ENCODE results near the gene AURKA. TPM values are rescaled to one million over a fixed set of nuclear protein-coding genes. Genes with fewer than 3 reads are reported as not detected.

The AURKA gene
- 61.8 TPM for polyA plus RNA-seq (2013, experiment 1 of 2)
- polyA plus RNA-seq (2013, experiment 2 of 2) = 68.8 TPM

DNA sequence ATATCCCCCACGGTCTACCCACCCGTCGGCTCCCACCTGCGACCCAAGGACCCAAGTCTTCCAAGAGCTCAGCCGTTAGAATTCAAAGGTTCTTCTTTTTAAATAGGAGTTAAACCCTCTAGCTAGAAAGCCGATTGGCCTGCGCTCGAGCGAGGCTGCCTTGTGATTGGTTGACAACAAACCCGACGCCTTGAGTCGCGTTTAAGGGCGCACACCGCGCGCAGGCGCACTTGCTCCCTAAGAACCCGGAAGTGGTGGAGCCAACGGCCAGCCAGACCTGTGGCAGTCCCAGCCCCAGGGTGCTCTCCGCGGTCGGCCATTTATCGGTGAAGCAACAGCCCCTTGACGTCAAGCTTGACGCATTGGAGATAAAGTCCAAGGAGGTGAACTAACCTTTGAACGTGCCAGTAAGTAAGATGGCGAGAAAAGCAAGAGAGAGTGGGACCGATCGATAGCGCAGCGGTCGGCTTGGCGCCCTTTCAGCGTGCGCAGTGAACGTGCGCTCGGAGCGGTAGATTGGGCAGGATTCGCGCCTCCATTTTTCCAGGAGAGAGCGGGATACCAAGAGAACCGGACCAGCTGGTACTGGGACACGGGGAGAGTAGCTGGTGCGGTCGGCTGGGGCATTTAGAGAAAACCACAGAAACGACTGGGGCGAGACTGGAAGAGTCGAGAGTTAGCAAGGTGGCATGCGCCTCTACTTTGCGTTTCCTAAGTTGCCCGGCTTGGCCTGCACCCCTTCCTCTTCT is at the start of gene AURKA, which contains the start of gene CSTF1:
Gene AURKA, minus strand, starts transcription at position 84 of the 749 bp plus-strand sequence. CDS start 4,018 bp downstream, outside the sequence.
Gene CSTF1, plus strand, starts transcription at position 514 of the 749 bp plus-strand sequence. CDS start 2,908 bp downstream, outside the sequence.
- Histone ChIP-seq H3K36me3 (ENCODE audit: insufficient read depth, low read length) (peaks cover 68% of the 10 kb centered on the region), H3K9ac (ENCODE audit: low read depth, low read length) (peak within 1 kb of the TSS; percentile 94), H3K9me3 (ENCODE audit: insufficient read depth, low read depth, low read length) (no peaks in the 10 kb centered on the region), H3K4me1 (ENCODE audit: insufficient read depth, low read length) (peaks cover 13% of the 10 kb centered on the region), H3K4me3 (ENCODE audit: low read length) (peak within 1 kb of the TSS; percentile 88), H3K27ac (ENCODE audit: low read depth, low read length) (peak within 1 kb of the TSS; percentile 91), H3K27me3 (ENCODE audit: insufficient read depth, low read length) (no peaks in the 10 kb centered on the region)
- WGBS = under 1% methylated on average over 53 of the region's 53 CpGs

DNA sequence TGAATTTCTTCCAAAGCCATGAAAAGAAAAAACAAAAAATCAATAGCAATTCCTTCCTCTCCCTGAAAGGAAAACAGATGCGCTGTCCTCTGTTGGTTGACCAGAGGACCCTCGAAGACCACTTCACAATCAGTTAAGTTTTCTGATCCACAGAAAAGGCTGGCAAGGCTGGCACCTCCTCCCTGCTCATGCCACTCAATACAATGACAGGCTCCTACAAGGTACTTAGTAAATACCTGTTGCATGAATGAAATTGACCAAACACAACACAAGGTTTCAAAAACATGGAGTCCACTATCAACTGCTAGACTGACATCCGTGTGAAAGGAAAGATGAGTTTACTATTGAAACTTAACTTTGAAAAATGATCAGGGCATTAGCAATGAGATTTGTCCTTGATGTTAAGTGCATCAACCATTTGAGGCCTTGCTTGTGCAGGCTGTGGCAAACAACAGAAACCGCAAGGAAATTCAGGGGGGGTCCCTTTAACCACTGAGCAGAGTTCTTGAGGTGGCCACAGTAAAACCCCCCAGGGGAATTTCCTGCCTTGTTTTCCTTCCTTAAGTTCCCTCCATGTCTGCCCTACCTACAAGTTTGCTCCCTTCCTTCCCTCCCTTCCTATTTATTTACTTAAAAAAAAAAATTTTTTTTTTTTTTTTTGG is 48.5 kb upstream of the AURKA start:
- 95% methylated on average over 4 of the region's 4 CpGs for WGBS

DNA sequence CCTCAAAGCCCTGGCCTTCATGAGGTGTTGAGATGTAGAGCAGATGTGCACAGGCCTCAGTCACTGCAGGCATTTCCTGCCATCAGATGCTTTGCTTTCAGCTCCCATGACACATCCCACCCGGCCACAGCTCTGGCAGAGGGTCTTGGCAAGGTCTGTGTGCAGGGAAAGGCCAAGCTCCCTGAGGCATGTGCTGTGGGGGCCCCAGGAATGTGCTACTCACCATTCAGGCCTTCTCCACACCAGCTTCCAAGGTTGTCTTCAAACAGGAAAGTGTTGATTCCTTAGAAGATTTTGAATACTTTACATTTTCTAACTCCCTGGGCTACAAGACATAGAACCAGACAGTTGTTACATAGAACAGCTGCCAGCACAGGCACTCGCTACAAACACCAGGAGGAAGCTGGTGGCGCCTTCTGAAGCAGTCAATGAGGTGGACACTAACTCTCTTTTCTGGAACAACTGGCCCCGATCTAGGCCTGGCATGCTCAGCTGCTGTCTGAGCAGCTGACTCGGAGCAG is 47.8 kb upstream of the AURKA start:
- no peaks in the 10 kb centered on the region for H3K27me3 ChIP-seq (ENCODE audit: insufficient read depth, low read length)
- H3K9me3 ChIP-seq (ENCODE audit: insufficient read depth, low read depth, low read length) = no peaks in the 10 kb centered on the region
- H3K4me1 ChIP-seq (ENCODE audit: insufficient read depth, low read length) = no peaks in the 10 kb centered on the region
- H3K27ac ChIP-seq (ENCODE audit: low read depth, low read length) = no peak overlapping the region
- no peak overlapping the region for H3K9ac ChIP-seq (ENCODE audit: low read depth, low read length)
- H3K4me3 ChIP-seq (ENCODE audit: low read length) = no peak overlapping the region
- 84% methylated on average over 5 of the region's 5 CpGs for WGBS
- no peaks in the 10 kb centered on the region for H3K36me3 ChIP-seq (ENCODE audit: insufficient read depth, low read length)

More for the DNA sequence above, 48.5 kb upstream of the AURKA start:
- Histone ChIP-seq H3K27ac (ENCODE audit: low read depth, low read length) (no peak overlapping the region), H3K27me3 (ENCODE audit: insufficient read depth, low read length) (no peaks in the 10 kb centered on the region), H3K9ac (ENCODE audit: low read depth, low read length) (no peak overlapping the region), H3K4me1 (ENCODE audit: insufficient read depth, low read length) (no peaks in the 10 kb centered on the region), H3K4me3 (ENCODE audit: low read length) (no peak overlapping the region), H3K36me3 (ENCODE audit: insufficient read depth, low read length) (no peaks in the 10 kb centered on the region), H3K9me3 (ENCODE audit: insufficient read depth, low read depth, low read length) (no peaks in the 10 kb centered on the region)

DNA sequence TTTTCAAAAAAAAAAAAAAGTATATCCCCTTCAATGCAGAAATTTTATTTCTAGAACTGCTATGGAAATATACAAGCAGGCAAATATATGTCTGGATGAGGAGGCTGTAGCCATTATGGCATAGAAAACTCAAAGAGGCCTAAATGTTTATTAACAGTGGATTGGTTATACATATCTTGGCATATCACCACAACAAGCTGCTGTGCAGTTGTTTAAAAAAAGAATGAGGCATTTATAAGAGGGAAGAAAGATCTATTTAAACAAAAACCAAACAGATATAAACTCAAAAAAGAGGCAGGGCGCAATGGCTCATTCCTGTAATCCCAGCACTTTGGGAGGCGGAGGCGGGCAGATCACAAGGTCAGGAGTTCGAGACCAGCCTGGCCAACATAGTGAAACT is 46.3 kb upstream of the AURKA start:
- Histone ChIP-seq H3K4me1 (ENCODE audit: insufficient read depth, low read length) (no peaks in the 10 kb centered on the region), H3K4me3 (ENCODE audit: low read length) (no peak overlapping the region), H3K27me3 (ENCODE audit: insufficient read depth, low read length) (no peaks in the 10 kb centered on the region), H3K9ac (ENCODE audit: low read depth, low read length) (no peak overlapping the region), H3K27ac (ENCODE audit: low read depth, low read length) (no peak overlapping the region), H3K36me3 (ENCODE audit: insufficient read depth, low read length) (no peaks in the 10 kb centered on the region), H3K9me3 (ENCODE audit: insufficient read depth, low read depth, low read length) (no peaks in the 10 kb centered on the region)
- WGBS = 98% methylated on average over 4 of the region's 4 CpGs

DNA sequence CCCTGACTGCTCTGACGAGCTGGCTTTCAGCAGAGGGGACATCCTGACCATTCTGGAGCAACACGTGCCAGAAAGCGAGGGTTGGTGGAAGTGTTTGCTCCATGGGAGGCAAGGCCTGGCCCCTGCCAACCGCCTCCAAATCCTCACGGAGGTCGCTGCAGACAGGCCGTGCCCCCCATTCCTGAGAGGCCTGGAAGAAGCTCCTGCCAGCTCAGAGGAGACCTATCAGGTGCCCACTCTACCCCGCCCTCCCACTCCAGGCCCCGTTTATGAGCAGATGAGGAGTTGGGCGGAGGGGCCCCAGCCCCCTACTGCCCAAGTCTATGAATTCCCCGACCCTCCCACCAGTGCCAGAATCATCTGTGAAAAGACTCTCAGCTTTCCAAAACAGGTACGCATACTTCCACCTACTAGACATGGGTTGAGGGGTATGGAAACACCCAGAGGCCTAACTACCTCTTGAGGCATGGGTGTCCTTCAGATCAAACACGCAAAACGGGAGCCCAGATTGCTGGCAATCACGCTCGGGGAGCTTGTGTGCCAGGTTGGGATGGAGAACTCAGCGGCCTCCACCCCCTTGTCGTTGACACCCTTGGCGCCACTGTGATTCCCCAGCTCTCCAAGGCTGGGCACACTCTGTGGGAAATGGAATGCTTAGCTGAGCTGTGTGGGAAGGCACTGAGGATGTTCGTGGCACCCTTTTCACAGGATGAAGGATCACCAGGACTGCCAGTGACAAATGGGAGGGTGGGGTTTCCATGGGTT is 45.4 kb upstream of the AURKA start:
- Histone ChIP-seq H3K9ac (ENCODE audit: low read depth, low read length) (no peak overlapping the region), H3K9me3 (ENCODE audit: insufficient read depth, low read depth, low read length) (no peaks in the 10 kb centered on the region), H3K4me3 (ENCODE audit: low read length) (no peak overlapping the region), H3K36me3 (ENCODE audit: insufficient read depth, low read length) (no peaks in the 10 kb centered on the region), H3K4me1 (ENCODE audit: insufficient read depth, low read length) (no peaks in the 10 kb centered on the region), H3K27ac (ENCODE audit: low read depth, low read length) (no peak overlapping the region), H3K27me3 (ENCODE audit: insufficient read depth, low read length) (0 out of 2 replicates have a peak, but pooled peaks cover 3% of the 10 kb centered on the region)
- 91% methylated on average over 20 of the region's 20 CpGs for WGBS

DNA sequence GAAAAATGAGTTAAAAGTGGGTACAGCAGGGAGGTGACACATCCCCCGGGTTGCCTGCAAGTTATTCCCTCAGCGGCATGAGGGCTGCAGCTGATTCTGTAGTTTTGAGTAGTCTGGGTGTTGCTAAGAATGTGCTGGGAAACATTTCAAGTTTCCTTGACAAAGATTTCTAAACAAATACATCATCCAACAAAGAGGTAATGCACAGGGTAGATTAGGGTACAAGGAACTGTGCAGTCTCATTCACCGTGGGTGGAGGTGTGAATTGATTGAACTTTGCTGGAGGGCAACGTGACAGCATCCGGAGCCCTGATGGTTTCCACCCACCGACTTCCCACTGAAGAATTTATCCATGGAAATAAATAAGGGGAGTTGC is 41.9 kb upstream of the AURKA start:
- no peaks in the 10 kb centered on the region for H3K36me3 ChIP-seq (ENCODE audit: insufficient read depth, low read length)
- H3K4me3 ChIP-seq (ENCODE audit: low read length) = no peak overlapping the region
- H3K27me3 ChIP-seq (ENCODE audit: insufficient read depth, low read length) = 0 out of 2 replicates have a peak, but pooled peaks cover 3% of the 10 kb centered on the region
- H3K9me3 ChIP-seq (ENCODE audit: insufficient read depth, low read depth, low read length) = no peaks in the 10 kb centered on the region
- no peaks in the 10 kb centered on the region; the same call in 1 of the 2 replicates for H3K4me1 ChIP-seq (ENCODE audit: insufficient read depth, low read length)
- H3K9ac ChIP-seq (ENCODE audit: low read depth, low read length) = no peak overlapping the region
- H3K27ac ChIP-seq (ENCODE audit: low read depth, low read length) = no peak overlapping the region
- 95% methylated on average over 6 of the region's 6 CpGs for WGBS

DNA sequence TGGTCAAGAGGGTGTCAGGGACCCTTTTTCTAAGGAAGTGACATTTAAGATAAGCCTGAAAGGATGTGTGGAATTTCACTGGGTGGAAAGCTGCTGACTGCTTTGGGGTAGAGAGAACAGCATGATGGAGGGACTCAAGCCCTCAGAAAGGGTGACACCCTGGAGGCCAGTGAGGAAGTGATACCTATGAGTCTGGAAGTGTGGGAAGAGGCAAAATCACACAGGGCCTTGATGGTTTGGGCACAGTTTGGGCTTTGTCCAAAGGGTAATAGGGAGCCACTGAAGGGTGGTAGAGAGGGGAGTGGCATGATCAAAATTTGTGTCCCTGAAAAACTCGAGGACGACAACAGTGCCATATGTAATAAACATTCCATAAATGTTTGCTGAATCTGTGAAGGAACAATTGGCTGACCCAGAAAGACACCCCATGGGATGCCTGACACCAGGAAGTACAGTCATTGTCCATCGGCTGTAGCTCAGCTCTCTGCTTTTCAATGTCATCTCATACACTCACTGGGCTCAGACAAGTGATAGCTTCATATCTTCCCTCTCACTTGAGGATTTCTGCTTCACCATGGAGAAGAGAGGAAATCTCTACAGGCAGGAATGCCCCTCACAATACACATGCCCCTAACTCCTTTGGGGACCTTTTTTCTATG is 41.3 kb upstream of the AURKA start:
- Histone ChIP-seq H3K27me3 (ENCODE audit: insufficient read depth, low read length) (0 out of 2 replicates have a peak, but pooled peaks cover 3% of the 10 kb centered on the region), H3K9ac (ENCODE audit: low read depth, low read length) (no peak overlapping the region), H3K27ac (ENCODE audit: low read depth, low read length) (no peak overlapping the region), H3K9me3 (ENCODE audit: insufficient read depth, low read depth, low read length) (no peaks in the 10 kb centered on the region), H3K36me3 (ENCODE audit: insufficient read depth, low read length) (no peaks in the 10 kb centered on the region), H3K4me3 (ENCODE audit: low read length) (no peak overlapping the region), H3K4me1 (ENCODE audit: insufficient read depth, low read length) (no peaks in the 10 kb centered on the region; the same call in 1 of the 2 replicates)
- 77% methylated on average over 3 of the region's 3 CpGs for WGBS

DNA sequence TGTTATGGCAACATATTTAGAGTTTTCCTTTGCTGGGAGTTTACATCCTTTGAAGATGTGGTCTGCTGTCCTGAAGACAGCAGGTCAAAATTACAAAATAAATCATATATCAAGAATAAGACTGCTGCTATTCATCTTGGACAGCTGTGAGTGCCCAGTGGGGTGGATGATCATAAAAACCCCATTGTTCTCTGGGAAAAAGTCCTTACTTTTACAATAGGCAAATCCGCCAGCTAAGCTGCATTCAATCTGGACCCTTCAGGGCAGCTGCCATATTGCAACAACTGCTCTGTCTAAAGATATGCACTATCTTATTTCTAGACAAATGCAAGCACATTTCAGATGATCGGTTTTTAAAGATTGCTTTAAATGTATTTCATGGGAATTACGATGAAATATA is 39.5 kb upstream of the AURKA start:
- H3K4me1 ChIP-seq (ENCODE audit: insufficient read depth, low read length) = no peaks in the 10 kb centered on the region; the same call in 1 of the 2 replicates
- no peak overlapping the region for H3K4me3 ChIP-seq (ENCODE audit: low read length)
- no peaks in the 10 kb centered on the region for H3K9me3 ChIP-seq (ENCODE audit: insufficient read depth, low read depth, low read length)
- no peak overlapping the region for H3K27ac ChIP-seq (ENCODE audit: low read depth, low read length)
- H3K27me3 ChIP-seq (ENCODE audit: insufficient read depth, low read length) = 0 out of 2 replicates have a peak, but pooled peaks cover 3% of the 10 kb centered on the region
- no peak overlapping the region for H3K9ac ChIP-seq (ENCODE audit: low read depth, low read length)
- WGBS = 91% methylated on average over 1 of the region's 3 CpGs
- no peaks in the 10 kb centered on the region for H3K36me3 ChIP-seq (ENCODE audit: insufficient read depth, low read length)

DNA sequence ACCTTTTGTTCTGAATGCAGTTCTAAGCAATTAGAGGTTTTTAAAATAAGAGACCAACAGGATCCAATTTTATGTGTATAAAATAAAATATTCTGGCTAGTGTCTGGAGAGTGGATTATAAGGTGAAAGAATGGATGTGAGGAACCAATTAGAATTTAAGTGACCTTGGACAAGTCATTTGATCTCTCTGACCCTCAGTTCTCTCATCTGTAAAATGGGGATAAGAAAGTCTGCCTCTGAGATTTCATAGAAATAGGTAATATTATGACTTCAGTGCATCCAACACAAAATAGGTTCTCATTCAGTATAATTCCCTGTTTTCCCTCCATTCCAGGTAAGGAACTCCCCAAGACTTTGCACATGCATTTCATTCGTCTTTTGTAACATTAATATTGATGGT is 38.9 kb upstream of the AURKA start:
- H3K4me1 ChIP-seq (ENCODE audit: insufficient read depth, low read length) = no peaks in the 10 kb centered on the region; the same call in 1 of the 2 replicates
- no peaks in the 10 kb centered on the region for H3K36me3 ChIP-seq (ENCODE audit: insufficient read depth, low read length)
- H3K27me3 ChIP-seq (ENCODE audit: insufficient read depth, low read length) = 0 out of 2 replicates have a peak, but pooled peaks cover 3% of the 10 kb centered on the region
- no peak overlapping the region for H3K9ac ChIP-seq (ENCODE audit: low read depth, low read length)
- no peak overlapping the region for H3K4me3 ChIP-seq (ENCODE audit: low read length)
- H3K9me3 ChIP-seq (ENCODE audit: insufficient read depth, low read depth, low read length) = no peaks in the 10 kb centered on the region
- H3K27ac ChIP-seq (ENCODE audit: low read depth, low read length) = no peak overlapping the region
- WGBS = 89% methylated on average over 1 of the region's 1 CpG

DNA sequence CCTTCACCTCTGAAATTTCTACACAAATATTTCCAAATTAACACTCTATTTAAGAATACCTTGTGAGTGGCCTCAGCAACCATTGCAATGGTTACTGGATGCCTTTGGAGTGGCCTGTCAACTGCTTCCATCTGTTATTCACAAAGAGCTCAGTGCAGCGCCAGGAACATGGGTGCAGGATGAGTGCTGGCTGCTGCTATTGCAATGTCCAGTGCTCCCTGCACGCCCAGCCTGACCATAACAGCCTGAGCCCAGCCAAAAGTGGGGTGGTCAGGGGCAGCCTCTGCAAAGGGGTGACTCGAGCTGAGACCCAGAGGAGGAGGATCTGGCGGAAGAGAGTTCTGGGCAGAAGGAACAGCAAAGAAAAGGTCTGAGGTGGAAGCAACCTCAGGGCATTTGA is 38.4 kb upstream of the AURKA start:
- Histone ChIP-seq H3K9ac (ENCODE audit: low read depth, low read length) (no peak overlapping the region), H3K36me3 (ENCODE audit: insufficient read depth, low read length) (no peaks in the 10 kb centered on the region), H3K27me3 (ENCODE audit: insufficient read depth, low read length) (peaks cover 3% of the 10 kb centered on the region; the same call in 1 of the 2 replicates), H3K4me3 (ENCODE audit: low read length) (no peak overlapping the region), H3K9me3 (ENCODE audit: insufficient read depth, low read depth, low read length) (no peaks in the 10 kb centered on the region), H3K4me1 (ENCODE audit: insufficient read depth, low read length) (no peaks in the 10 kb centered on the region; the same call in 1 of the 2 replicates), H3K27ac (ENCODE audit: low read depth, low read length) (no peak overlapping the region)
- WGBS = 85% methylated on average over 4 of the region's 4 CpGs
